ENCODE results near the gene RBMS3.

RBMS3 gene

DNA sequence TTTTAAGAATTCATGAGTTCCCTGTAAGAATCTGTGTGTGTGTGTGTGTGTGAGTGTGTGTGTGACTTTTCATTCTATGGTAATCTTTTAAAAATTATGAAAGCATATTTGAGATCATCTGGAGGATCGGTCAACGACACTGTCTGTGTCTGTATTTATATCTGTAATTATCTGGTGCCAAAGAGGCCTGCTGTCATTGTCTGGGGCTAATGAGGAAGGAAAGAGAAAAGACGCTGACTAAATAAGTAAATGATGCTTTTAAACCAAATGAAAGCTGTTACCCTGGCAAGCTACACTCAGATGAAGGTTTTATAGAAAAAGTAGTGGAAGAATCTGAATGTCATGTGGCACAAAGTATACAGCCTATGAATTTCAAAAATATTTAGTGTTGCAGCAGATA lies 439.8 kb downstream of the RBMS3 start:
- TF ChIP-seq CTCF (IDR thresholded peaks at IDR 0.05; ENCODE audit: borderline replicate concordance, insufficient read depth, low read depth, low read length): no peak
- H3K4me3 ChIP-seq (ENCODE audit: low read depth, low read length): no peak overlapping the region

DNA sequence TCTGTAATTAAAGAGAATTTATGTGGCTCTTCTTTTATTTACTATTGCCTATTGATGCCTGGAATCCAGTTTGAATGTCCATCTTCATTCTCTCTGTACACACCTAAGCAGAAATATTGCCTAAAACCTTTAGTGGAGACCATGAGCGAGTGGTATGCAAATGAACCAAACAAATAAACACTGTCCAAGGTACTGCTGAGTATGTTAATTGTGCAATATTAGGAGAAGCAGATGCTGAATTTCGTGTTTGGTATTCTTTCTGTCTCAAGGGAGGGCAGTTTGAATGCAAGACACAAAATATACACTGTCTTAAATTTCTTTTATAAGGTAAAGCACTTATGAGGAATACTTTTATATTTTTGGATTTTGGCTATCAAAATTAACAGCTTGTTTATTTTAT lies 440.9 kb downstream of the RBMS3 start:
- no peak for TF ChIP-seq CTCF (IDR thresholded peaks at IDR 0.05; ENCODE audit: borderline replicate concordance, insufficient read depth, low read depth, low read length)
- H3K4me3 ChIP-seq (ENCODE audit: low read depth, low read length): no peak overlapping the region

DNA sequence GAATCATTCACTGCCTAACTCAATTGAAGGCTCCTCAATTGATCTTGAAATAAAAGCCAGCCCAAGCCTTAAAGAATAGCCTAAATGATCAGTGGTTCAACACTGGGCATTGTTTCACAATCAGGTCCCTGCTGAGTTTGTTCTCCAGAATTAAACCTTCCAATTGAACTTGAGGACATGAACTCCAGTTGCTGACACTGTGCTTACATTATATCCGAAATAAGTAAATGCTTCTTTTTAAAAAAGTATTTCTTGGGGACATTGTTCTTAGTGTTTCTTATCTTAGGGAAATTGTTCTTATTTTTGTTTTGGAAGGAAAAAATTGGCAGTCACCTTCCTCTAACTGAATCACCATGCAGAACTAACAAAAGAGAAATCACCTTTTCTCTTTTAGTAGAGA lies 450.2 kb downstream of the RBMS3 start:
- H3K4me3 ChIP-seq (ENCODE audit: low read depth, low read length): no peak overlapping the region
- no peak for TF ChIP-seq CTCF (IDR thresholded peaks at IDR 0.05; ENCODE audit: borderline replicate concordance, insufficient read depth, low read depth, low read length)

DNA sequence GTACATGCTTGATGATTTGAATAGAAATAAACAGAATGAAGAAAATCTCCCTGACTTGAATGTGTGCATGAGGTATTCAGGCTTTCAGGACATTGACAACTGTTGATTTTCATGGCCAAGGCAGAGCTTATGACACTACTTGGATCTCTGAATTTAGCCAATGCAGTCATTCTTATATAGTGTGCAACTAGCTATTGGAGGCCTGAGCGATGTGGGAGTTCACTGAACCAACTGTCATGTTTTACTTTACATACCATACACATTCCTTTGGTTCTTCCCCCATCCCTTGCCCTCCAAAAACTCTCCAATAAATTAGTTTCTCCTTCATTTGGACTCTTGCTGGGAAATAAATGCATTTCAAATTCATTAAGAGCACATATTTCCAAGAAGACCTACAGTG lies 460.4 kb downstream of the RBMS3 start:
- no peak overlapping the region for H3K4me3 ChIP-seq (ENCODE audit: low read depth, low read length)
- TF ChIP-seq CTCF (IDR thresholded peaks at IDR 0.05; ENCODE audit: borderline replicate concordance, insufficient read depth, low read depth, low read length): no peak

- TF ChIP-seq CTCF (IDR thresholded peaks at IDR 0.05; ENCODE audit: borderline replicate concordance, insufficient read depth, low read depth, low read length): no peak
- H3K4me3 ChIP-seq (ENCODE audit: low read depth, low read length): no peak overlapping the region
These were observed 464.5 kb downstream of the RBMS3 start for GRCh38 chr3:29745232-29745870.

DNA sequence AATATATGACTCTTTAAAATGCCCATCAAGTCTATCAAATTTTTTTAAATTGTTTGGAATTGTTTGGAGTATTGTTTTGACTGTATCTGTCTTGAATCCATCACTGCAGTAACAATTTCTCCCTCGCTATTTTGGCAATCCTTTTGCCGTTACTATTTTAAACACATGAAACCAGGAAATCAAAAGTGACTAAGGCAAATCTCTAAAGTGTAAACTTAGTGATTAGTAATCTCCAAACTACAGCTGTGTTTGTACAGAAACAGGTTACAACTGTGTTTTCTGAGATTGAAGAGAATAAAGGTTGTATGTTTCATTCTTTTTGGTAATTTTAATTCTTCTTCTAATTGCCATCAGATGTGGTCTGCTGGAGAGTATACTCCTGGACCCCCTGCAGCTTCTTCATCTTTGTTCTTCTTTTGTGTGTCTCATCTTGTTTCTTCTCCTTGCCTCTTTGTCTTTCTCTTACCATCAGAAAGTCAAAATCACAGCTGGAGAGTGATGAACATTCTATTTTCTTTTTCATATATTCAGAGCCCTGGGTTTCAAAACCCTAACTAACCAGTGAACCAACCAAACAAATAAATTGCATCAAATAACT lies 465.4 kb downstream of the RBMS3 start:
- no peak overlapping the region for H3K4me3 ChIP-seq (ENCODE audit: low read depth, low read length)
- no peak for TF ChIP-seq CTCF (IDR thresholded peaks at IDR 0.05; ENCODE audit: borderline replicate concordance, insufficient read depth, low read depth, low read length)

DNA sequence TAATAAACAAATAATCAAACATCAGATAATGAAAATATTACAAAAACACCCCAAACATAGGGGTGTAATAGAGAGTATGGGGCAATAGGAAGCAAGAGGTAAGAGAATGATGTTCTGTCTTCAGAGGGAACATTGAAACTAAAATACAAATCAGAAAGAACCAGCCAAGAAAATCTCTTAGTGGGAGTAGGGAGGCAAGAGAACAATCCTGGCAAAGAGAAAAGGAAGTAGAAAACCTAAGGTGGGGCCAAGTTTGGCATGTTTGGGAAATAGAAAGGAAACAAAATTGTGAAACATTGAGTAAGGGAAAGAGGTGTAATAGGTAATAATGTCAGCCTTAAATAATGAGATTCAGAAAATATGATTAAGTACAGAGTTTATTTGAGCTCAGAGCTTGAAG lies 467.1 kb downstream of the RBMS3 start:
- no peak for TF ChIP-seq CTCF (IDR thresholded peaks at IDR 0.05; ENCODE audit: borderline replicate concordance, insufficient read depth, low read depth, low read length)
- H3K4me3 ChIP-seq (ENCODE audit: low read depth, low read length): no peak overlapping the region

Measured in GM12875 (cell line).